ENCODE data around the gene MEIS3. TPM values are rescaled to one million over a fixed set of nuclear protein-coding genes. Genes with fewer than 3 reads are reported as not detected.
A peak's percentile ranks its signal among the peaks of the same experiment; 100 is the strongest.

Gene MEIS3
- total and polyA plus RNA-seq, 7 donors: 0.83 to 2.4 (median 1.6) TPM

DNA sequence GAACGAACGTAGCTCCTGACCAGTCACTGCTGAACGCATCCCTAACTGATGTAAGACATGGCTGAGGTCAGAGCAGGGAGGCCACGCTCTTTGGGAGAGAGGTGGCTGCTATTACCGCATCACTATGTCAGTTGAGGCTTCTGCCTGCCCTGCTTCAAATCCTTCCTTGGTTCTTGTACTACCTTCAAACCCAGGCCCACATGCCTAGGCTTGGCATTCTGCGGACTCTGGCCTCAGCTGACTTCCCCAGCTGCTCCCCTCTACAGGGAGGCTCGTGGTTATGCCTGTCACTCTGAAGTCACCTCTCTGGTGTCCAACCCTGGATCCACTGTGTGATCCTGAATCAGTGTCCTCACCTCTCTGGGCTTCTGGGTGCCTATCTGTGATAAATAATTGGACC lies 14.8 kb upstream of the MEIS3 start:
- Histone ChIP-seq H3K36me3 (ENCODE audit: insufficient read depth in 1 of 2, low read depth in 1 of 2) (no peaks in the 10 kb centered on the region), H3K9me3 (no peaks in the 10 kb centered on the region), H3K4me1 (peaks cover 7% of the 10 kb centered on the region), H3K4me3 (no peak overlapping the region), H3K27ac (no peak overlapping the region), H3K27me3 (ENCODE audit: insufficient read depth in 3 of 3, low read length in 2 of 3) (peaks cover 0 to 73% (median 16%) of the 10 kb centered on the region in 3 donors)
- ATAC-seq (no peak), DNase-seq (peak in 1 of 2 donors; percentile 10)
- 67 to 76% (median 71%) methylated on average over 7 of the region's 7 CpGs for WGBS, 3 donors
- intact Hi-C loops (cut with DNase I): no loop called here
- TF ChIP-seq, protein P1, sequence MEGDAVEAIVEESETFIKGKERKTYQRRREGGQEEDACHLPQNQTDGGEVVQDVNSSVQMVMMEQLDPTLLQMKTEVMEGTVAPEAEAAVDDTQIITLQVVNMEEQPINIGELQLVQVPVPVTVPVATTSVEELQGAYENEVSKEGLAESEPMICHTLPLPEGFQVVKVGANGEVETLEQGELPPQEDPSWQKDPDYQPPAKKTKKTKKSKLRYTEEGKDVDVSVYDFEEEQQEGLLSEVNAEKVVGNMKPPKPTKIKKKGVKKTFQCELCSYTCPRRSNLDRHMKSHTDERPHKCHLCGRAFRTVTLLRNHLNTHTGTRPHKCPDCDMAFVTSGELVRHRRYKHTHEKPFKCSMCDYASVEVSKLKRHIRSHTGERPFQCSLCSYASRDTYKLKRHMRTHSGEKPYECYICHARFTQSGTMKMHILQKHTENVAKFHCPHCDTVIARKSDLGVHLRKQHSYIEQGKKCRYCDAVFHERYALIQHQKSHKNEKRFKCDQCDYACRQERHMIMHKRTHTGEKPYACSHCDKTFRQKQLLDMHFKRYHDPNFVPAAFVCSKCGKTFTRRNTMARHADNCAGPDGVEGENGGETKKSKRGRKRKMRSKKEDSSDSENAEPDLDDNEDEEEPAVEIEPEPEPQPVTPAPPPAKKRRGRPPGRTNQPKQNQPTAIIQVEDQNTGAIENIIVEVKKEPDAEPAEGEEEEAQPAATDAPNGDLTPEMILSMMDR (IDR thresholded peaks at IDR 0.05): no peak

DNA sequence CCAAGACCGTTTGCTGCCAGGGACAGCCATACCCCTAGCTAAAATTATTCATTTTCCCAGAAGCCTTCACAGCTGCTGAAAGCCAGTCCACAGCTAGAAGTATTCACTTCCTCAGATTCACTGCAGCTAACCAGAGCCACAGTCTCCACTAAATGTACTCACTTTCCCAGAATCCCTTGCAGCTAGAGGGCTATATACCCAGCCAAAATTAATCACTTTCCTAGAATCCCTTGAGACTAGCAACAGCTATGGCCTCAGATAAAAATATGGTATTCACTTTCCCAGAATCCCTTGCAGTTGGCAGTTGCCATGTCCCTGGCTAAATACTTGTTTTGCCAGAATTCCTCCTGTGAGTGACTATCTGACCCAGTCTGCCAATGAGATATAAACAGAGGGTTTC lies 13.8 kb upstream of the MEIS3 start:
- DNase-seq (no peak), ATAC-seq (no peak)
- Histone ChIP-seq H3K4me1 (peaks cover 7% of the 10 kb centered on the region), H3K27ac (no peak overlapping the region), H3K27me3 (ENCODE audit: insufficient read depth in 3 of 3, low read length in 2 of 3) (peaks cover 0 to 75% (median 18%) of the 10 kb centered on the region in 3 donors), H3K4me3 (no peak overlapping the region), H3K9me3 (no peaks in the 10 kb centered on the region), H3K36me3 (ENCODE audit: insufficient read depth in 1 of 2, low read depth in 1 of 2) (no peaks in the 10 kb centered on the region)
- intact Hi-C loops (cut with DNase I): no loop called here
- TF ChIP-seq, protein P1 (IDR thresholded peaks at IDR 0.05): no peak
- 17 to 26% (median 20%) methylated on average over 1 of the region's 1 CpG for WGBS, 3 donors

DNA sequence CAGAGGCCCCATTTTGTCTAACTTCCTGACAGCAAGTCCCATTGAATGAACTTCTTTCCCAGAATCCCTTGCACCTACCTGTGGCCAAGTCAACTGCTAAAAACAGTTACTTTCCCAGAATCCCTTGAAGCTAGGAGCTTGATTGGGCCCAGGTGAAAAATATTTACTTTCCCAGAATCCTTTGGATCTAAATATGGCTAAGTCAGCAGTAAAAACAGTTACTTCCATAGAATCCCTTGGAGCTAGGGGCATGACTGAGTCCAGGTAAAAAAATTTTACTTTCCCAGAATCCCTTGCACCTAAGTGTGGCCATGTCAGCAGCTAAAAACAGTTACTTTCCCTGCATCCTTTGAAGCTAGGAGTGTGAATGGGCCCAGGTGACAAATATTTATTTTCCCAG lies 13.2 kb upstream of the MEIS3 start:
- Histone ChIP-seq H3K27me3 (ENCODE audit: insufficient read depth in 3 of 3, low read length in 2 of 3) (peaks cover 0 to 72% (median 18%) of the 10 kb centered on the region in 3 donors), H3K9me3 (no peaks in the 10 kb centered on the region), H3K27ac (no peak overlapping the region), H3K4me3 (no peak overlapping the region), H3K36me3 (ENCODE audit: insufficient read depth in 1 of 2, low read depth in 1 of 2) (no peaks in the 10 kb centered on the region), H3K4me1 (peaks cover 7% of the 10 kb centered on the region)
- intact Hi-C loops (cut with DNase I): no loop called here
- ATAC-seq (no peak), DNase-seq (no peak)
- TF ChIP-seq, protein P1 (IDR thresholded peaks at IDR 0.05): no peak

DNA sequence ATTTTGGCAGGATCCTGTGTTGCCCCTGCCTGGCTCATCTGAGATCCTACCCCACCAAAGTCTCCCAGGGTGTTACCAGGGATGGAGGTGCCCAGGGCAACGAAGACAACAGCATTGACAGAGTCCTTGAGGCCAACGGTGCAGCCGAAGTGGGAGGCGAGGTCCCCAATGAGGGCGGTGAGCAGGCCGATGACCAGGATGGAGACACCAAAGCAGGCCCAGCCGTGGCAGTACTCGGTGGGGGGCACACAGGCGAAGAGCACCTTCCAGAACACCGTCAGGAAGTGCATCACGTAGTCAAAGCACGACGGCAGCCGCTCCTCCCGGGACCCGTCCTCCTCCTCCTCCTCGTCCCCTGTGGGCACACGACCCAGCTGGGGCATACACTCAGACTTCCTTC lies 12.8 kb upstream of the MEIS3 start:
- H3K27me3 ChIP-seq (ENCODE audit: insufficient read depth in 3 of 3, low read length in 2 of 3): peaks cover 0 to 68% (median 18%) of the 10 kb centered on the region in 3 donors
- no peaks in the 10 kb centered on the region for H3K36me3 ChIP-seq (ENCODE audit: insufficient read depth in 1 of 2, low read depth in 1 of 2)
- H3K4me1 ChIP-seq: peaks cover 7% of the 10 kb centered on the region
- TF ChIP-seq, protein P1 (IDR thresholded peaks at IDR 0.05): no peak
- no peak for ATAC-seq
- H3K4me3 ChIP-seq: no peak overlapping the region
- no peak for DNase-seq
- 68 to 82% (median 74%) methylated on average over 17 to 18 of the region's 18 CpGs for WGBS, 3 donors
- H3K9me3 ChIP-seq: no peaks in the 10 kb centered on the region
- intact Hi-C loops (cut with DNase I): no loop called here
- no peak overlapping the region for H3K27ac ChIP-seq
